Measurements from ENCODE around the gene GALNT10. TPM values are rescaled to one million over a fixed set of nuclear protein-coding genes. Genes with fewer than 3 reads are reported as not detected.

Gene GALNT10
- total RNA-seq, 1 donor from 2014 or later = 178 TPM

GRCh38 chr5:154242964-154243376, 52.4 kb downstream of the GALNT10 start:
- Mint-ChIP-seq H3K27me3 (ENCODE audit: unreplicated experiment) (no peaks in the 10 kb centered on the region), H3K27ac (ENCODE audit: unreplicated experiment) (no peak overlapping the region), H3K36me3 (ENCODE audit: unreplicated experiment) (no peaks in the 10 kb centered on the region), H3K4me1 (ENCODE audit: unreplicated experiment) (peaks cover 42% of the 10 kb centered on the region), H3K9me3 (ENCODE audit: unreplicated experiment) (no peaks in the 10 kb centered on the region), H3K4me3 (ENCODE audit: unreplicated experiment) (no peak overlapping the region)
- DNase-seq (ENCODE audit: extremely low spot score, unreplicated experiment) = no peak
- TF ChIP-seq, protein P1, sequence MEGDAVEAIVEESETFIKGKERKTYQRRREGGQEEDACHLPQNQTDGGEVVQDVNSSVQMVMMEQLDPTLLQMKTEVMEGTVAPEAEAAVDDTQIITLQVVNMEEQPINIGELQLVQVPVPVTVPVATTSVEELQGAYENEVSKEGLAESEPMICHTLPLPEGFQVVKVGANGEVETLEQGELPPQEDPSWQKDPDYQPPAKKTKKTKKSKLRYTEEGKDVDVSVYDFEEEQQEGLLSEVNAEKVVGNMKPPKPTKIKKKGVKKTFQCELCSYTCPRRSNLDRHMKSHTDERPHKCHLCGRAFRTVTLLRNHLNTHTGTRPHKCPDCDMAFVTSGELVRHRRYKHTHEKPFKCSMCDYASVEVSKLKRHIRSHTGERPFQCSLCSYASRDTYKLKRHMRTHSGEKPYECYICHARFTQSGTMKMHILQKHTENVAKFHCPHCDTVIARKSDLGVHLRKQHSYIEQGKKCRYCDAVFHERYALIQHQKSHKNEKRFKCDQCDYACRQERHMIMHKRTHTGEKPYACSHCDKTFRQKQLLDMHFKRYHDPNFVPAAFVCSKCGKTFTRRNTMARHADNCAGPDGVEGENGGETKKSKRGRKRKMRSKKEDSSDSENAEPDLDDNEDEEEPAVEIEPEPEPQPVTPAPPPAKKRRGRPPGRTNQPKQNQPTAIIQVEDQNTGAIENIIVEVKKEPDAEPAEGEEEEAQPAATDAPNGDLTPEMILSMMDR (IDR thresholded peaks at IDR 0.05) = no peak

- DNase-seq (ENCODE audit: extremely low spot score, unreplicated experiment) = no peak
- Mint-ChIP-seq H3K27ac (ENCODE audit: unreplicated experiment) (peak overlapping the region; percentile 24), H3K27me3 (ENCODE audit: unreplicated experiment) (no peaks in the 10 kb centered on the region), H3K4me3 (ENCODE audit: unreplicated experiment) (no peak overlapping the region), H3K36me3 (ENCODE audit: unreplicated experiment) (no peaks in the 10 kb centered on the region), H3K4me1 (ENCODE audit: unreplicated experiment) (peaks cover 38% of the 10 kb centered on the region), H3K9me3 (ENCODE audit: unreplicated experiment) (no peaks in the 10 kb centered on the region)
- TF ChIP-seq, protein P1 (IDR thresholded peaks at IDR 0.05) = no peak
These were observed 53.2 kb downstream of the GALNT10 start for GRCh38 chr5:154243736-154244135.

- TF ChIP-seq, protein P1 (IDR thresholded peaks at IDR 0.05) = no peak
- DNase-seq (ENCODE audit: extremely low spot score, unreplicated experiment) = no peak
- Mint-ChIP-seq H3K4me1 (ENCODE audit: unreplicated experiment) (peaks cover 33% of the 10 kb centered on the region), H3K4me3 (ENCODE audit: unreplicated experiment) (no peak overlapping the region), H3K36me3 (ENCODE audit: unreplicated experiment) (no peaks in the 10 kb centered on the region), H3K27ac (ENCODE audit: unreplicated experiment) (no peak overlapping the region), H3K9me3 (ENCODE audit: unreplicated experiment) (no peaks in the 10 kb centered on the region), H3K27me3 (ENCODE audit: unreplicated experiment) (no peaks in the 10 kb centered on the region)
These were observed 53.9 kb downstream of the GALNT10 start for GRCh38 chr5:154244476-154244875.

GRCh38 chr5:154248691-154249090, 58.2 kb downstream of the GALNT10 start:
- TF ChIP-seq, protein P1 (IDR thresholded peaks at IDR 0.05) = no peak
- no peaks in the 10 kb centered on the region for H3K9me3 Mint-ChIP-seq (ENCODE audit: unreplicated experiment)
- H3K4me3 Mint-ChIP-seq (ENCODE audit: unreplicated experiment) = no peak overlapping the region
- H3K27me3 Mint-ChIP-seq (ENCODE audit: unreplicated experiment) = no peaks in the 10 kb centered on the region
- DNase-seq (ENCODE audit: extremely low spot score, unreplicated experiment) = no peak
- H3K36me3 Mint-ChIP-seq (ENCODE audit: unreplicated experiment) = peaks cover 5% of the 10 kb centered on the region
- H3K4me1 Mint-ChIP-seq (ENCODE audit: unreplicated experiment) = peaks cover 18% of the 10 kb centered on the region
- no peak overlapping the region for H3K27ac Mint-ChIP-seq (ENCODE audit: unreplicated experiment)

- Mint-ChIP-seq H3K9me3 (ENCODE audit: unreplicated experiment) (no peaks in the 10 kb centered on the region), H3K27me3 (ENCODE audit: unreplicated experiment) (no peaks in the 10 kb centered on the region), H3K36me3 (ENCODE audit: unreplicated experiment) (peaks cover 7% of the 10 kb centered on the region), H3K4me3 (ENCODE audit: unreplicated experiment) (no peak overlapping the region), H3K4me1 (ENCODE audit: unreplicated experiment) (peaks cover 12% of the 10 kb centered on the region), H3K27ac (ENCODE audit: unreplicated experiment) (no peak overlapping the region)
- DNase-seq (ENCODE audit: extremely low spot score, unreplicated experiment) = no peak
- TF ChIP-seq, protein P1 (IDR thresholded peaks at IDR 0.05) = no peak
These were observed 59.3 kb downstream of the GALNT10 start for GRCh38 chr5:154249826-154250225.
